Measurements from ENCODE around the gene ANK3. TPM values are rescaled to one million over a fixed set of nuclear protein-coding genes. Genes with fewer than 3 reads are reported as not detected.

Gene ANK3
- total RNA-seq, 1 experiment from 2014 or later = 7.0 TPM

DNA sequence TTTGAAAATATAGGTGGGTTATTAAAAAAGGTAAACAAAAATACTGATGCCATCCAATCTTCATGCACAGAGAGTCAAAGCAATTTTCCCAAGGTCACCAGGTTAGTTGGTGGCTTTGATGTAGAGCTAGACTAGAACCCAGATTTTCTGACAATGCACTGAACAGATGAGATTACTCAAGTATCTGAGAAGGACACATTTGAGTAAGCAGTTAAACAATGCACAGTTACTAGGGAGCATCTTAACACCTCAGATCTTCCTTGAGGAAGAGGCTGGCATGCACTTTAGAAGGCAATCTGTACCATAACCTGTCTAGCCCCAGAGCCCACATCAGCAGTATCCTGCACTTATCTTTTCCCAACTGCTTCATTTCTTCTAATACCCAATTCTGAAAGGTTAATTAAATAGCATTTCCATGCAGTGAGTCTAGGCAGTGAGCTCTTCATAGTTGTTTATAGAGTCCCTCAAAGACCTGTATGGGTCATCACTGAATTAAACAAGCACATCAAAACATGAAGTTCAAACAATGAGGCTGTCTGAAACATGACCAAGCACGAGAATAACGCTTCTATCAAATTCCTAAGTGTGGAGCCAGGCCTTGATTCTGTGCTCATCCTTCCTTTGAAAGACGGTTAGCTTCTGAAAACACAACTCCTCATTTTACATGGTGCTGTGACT lies 38.2 kb upstream of the ANK3 start:
- no peak overlapping the region for H3K27ac ChIP-seq (ENCODE audit: low read length)
- no peaks in the 10 kb centered on the region for H3K4me1 ChIP-seq (ENCODE audit: low read length)
- H4K20me1 ChIP-seq (ENCODE audit: insufficient read depth, low read depth, low read length) = no peaks in the 10 kb centered on the region
- no peak overlapping the region for H3K4me3 ChIP-seq (ENCODE audit: low read length)
- no peaks in the 10 kb centered on the region for H3K9me3 ChIP-seq (ENCODE audit: low read length)
- no peak overlapping the region for H3K9ac ChIP-seq (ENCODE audit: low read length)
- H3K9me2 ChIP-seq (replicated peaks; ENCODE audit: insufficient read depth, low read length) = no peaks in the 10 kb centered on the region
- no peaks in the 10 kb centered on the region for H3K27me3 ChIP-seq (ENCODE audit: low read length)
- H3K36me3 ChIP-seq (ENCODE audit: insufficient read depth, low read length) = no peaks in the 10 kb centered on the region
- no peak for DNase-seq
- H2AFZ ChIP-seq (ENCODE audit: low read length) = no peak overlapping the region
- no peak overlapping the region for H3K4me2 ChIP-seq (ENCODE audit: low read depth, low read length, poor library complexity, severe bottlenecking)
- no peaks in the 10 kb centered on the region for H3K79me2 ChIP-seq (ENCODE audit: low read length)

- no peaks in the 10 kb centered on the region for H3K4me1 ChIP-seq (ENCODE audit: low read length)
- no peak overlapping the region for H3K4me3 ChIP-seq (ENCODE audit: low read length)
- no peak for DNase-seq
- H3K9ac ChIP-seq (ENCODE audit: low read length) = no peak overlapping the region
- H3K79me2 ChIP-seq (ENCODE audit: low read length) = no peaks in the 10 kb centered on the region
- no peak overlapping the region for H2AFZ ChIP-seq (ENCODE audit: low read length)
- H3K36me3 ChIP-seq (ENCODE audit: insufficient read depth, low read length) = no peaks in the 10 kb centered on the region
- no peaks in the 10 kb centered on the region for H3K27me3 ChIP-seq (ENCODE audit: low read length)
- no peak overlapping the region for H3K4me2 ChIP-seq (ENCODE audit: low read depth, low read length, poor library complexity, severe bottlenecking)
- H3K9me2 ChIP-seq (replicated peaks; ENCODE audit: insufficient read depth, low read length) = no peaks in the 10 kb centered on the region
- no peak overlapping the region for H3K27ac ChIP-seq (ENCODE audit: low read length)
- H4K20me1 ChIP-seq (ENCODE audit: insufficient read depth, low read depth, low read length) = no peaks in the 10 kb centered on the region
- H3K9me3 ChIP-seq (ENCODE audit: low read length) = no peaks in the 10 kb centered on the region
These were observed 37.5 kb upstream of the ANK3 start for GRCh38 chr10:60427148-60427547.

DNA sequence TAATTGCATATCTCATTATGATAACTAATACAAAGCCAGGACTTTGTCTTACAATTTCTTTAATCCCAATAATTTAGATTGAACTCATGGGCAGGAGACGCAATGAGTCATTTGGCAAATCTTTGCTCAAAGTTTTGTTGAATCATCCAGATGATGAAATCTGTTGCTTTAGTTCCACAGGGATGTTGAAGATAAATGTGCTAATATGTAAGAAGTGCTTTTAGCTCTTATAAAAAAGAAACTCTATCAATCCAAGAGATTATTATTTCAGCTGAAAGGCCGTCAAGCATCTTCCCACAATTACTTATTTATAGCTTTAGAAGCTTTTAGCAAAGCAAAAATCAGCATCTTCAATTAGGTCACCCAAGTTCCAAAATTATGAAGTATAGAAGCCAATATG lies 36.8 kb upstream of the ANK3 start:
- H3K27me3 ChIP-seq (ENCODE audit: low read length) = no peaks in the 10 kb centered on the region
- H4K20me1 ChIP-seq (ENCODE audit: insufficient read depth, low read depth, low read length) = no peaks in the 10 kb centered on the region
- no peak overlapping the region for H3K27ac ChIP-seq (ENCODE audit: low read length)
- H3K4me3 ChIP-seq (ENCODE audit: low read length) = no peak overlapping the region
- H2AFZ ChIP-seq (ENCODE audit: low read length) = no peak overlapping the region
- DNase-seq = no peak
- H3K9me3 ChIP-seq (ENCODE audit: low read length) = no peaks in the 10 kb centered on the region
- no peaks in the 10 kb centered on the region for H3K36me3 ChIP-seq (ENCODE audit: insufficient read depth, low read length)
- H3K9me2 ChIP-seq (replicated peaks; ENCODE audit: insufficient read depth, low read length) = no peaks in the 10 kb centered on the region
- no peaks in the 10 kb centered on the region for H3K4me1 ChIP-seq (ENCODE audit: low read length)
- H3K79me2 ChIP-seq (ENCODE audit: low read length) = no peaks in the 10 kb centered on the region
- H3K4me2 ChIP-seq (ENCODE audit: low read depth, low read length, poor library complexity, severe bottlenecking) = no peak overlapping the region
- H3K9ac ChIP-seq (ENCODE audit: low read length) = no peak overlapping the region

DNA sequence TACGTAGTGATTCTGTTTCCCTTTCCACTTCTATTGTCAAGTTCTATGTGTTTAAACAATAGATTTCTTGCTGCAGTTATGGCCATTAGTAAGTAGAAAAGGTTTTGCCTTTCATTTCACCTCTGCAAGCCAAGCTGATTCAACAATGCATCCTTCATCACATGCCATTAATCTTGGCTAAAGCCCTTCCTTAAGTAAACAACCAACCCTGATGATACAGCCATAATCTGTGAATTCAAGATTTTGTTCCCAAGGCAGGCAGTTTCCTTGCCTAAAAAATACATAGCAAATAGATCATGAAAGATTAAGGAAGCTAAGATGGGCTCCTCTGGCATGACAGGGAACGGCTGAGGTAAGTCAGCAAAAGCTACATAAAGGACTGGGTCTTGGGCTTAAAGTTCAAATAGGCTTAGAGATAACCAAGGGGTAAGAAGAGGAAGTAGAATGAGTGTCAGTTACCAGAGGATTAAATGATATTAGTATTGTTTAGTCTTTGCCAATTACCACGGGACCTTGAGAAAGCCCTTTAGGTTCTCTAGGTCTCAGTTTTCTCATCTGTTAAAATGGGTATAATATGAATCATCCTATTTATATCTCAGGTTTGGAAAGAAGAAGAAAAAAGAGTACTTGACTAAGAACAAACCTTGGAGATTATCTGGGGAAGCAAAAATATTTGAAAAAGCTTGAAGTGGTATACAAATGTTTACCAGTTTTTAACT lies 35.9 kb upstream of the ANK3 start:
- DNase-seq = no peak
- Histone ChIP-seq H2AFZ (ENCODE audit: low read length) (no peak overlapping the region), H3K4me2 (ENCODE audit: low read depth, low read length, poor library complexity, severe bottlenecking) (no peak overlapping the region)

GRCh38 chr10:60424971-60425370 lies 35.3 kb upstream of the ANK3 start:
- Histone ChIP-seq H3K9ac (ENCODE audit: low read length) (no peak overlapping the region), H3K4me2 (ENCODE audit: low read depth, low read length, poor library complexity, severe bottlenecking) (no peak overlapping the region), H3K9me2 (replicated peaks; ENCODE audit: insufficient read depth, low read length) (no peaks in the 10 kb centered on the region), H3K36me3 (ENCODE audit: insufficient read depth, low read length) (no peaks in the 10 kb centered on the region), H3K9me3 (ENCODE audit: low read length) (no peaks in the 10 kb centered on the region), H2AFZ (ENCODE audit: low read length) (no peak overlapping the region), H3K27ac (ENCODE audit: low read length) (no peak overlapping the region), H4K20me1 (ENCODE audit: insufficient read depth, low read depth, low read length) (no peaks in the 10 kb centered on the region), H3K27me3 (ENCODE audit: low read length) (no peaks in the 10 kb centered on the region), H3K79me2 (ENCODE audit: low read length) (no peaks in the 10 kb centered on the region), H3K4me3 (ENCODE audit: low read length) (no peak overlapping the region), H3K4me1 (ENCODE audit: low read length) (no peaks in the 10 kb centered on the region)
- no peak for DNase-seq

More for the DNA sequence above, 35.9 kb upstream of the ANK3 start:
- no peaks in the 10 kb centered on the region for H3K9me3 ChIP-seq (ENCODE audit: low read length)
- no peak overlapping the region for H3K27ac ChIP-seq (ENCODE audit: low read length)
- H3K79me2 ChIP-seq (ENCODE audit: low read length) = no peaks in the 10 kb centered on the region
- no peaks in the 10 kb centered on the region for H3K36me3 ChIP-seq (ENCODE audit: insufficient read depth, low read length)
- H3K9ac ChIP-seq (ENCODE audit: low read length) = no peak overlapping the region
- H3K27me3 ChIP-seq (ENCODE audit: low read length) = no peaks in the 10 kb centered on the region
- H3K4me1 ChIP-seq (ENCODE audit: low read length) = no peaks in the 10 kb centered on the region
- H4K20me1 ChIP-seq (ENCODE audit: insufficient read depth, low read depth, low read length) = no peaks in the 10 kb centered on the region
- no peaks in the 10 kb centered on the region for H3K9me2 ChIP-seq (replicated peaks; ENCODE audit: insufficient read depth, low read length)
- no peak overlapping the region for H3K4me3 ChIP-seq (ENCODE audit: low read length)

DNA sequence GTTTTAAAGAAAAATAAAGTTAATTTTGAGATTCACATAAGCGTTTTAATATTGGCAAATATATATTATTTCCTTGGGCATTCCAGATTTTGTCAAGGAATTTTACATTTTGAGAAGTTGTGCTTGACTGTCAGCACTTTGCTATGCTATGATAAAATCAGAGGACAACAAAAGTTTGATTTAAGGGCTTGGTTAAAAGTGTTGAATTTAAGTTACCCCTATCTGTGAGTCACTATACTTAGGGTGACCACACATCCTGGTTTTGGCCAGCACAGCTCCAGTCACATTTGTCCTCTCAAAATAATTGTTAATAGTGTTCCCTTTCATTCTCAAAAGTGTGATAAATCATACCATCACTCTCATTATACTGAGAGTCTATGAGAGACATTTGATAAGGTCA lies 34.2 kb upstream of the ANK3 start:
- Histone ChIP-seq H3K4me3 (ENCODE audit: low read length) (no peak overlapping the region), H2AFZ (ENCODE audit: low read length) (no peak overlapping the region), H3K27me3 (ENCODE audit: low read length) (no peaks in the 10 kb centered on the region), H3K9ac (ENCODE audit: low read length) (no peak overlapping the region), H3K27ac (ENCODE audit: low read length) (no peak overlapping the region), H3K9me2 (replicated peaks; ENCODE audit: insufficient read depth, low read length) (no peaks in the 10 kb centered on the region), H3K4me2 (ENCODE audit: low read depth, low read length, poor library complexity, severe bottlenecking) (no peak overlapping the region), H3K36me3 (ENCODE audit: insufficient read depth, low read length) (no peaks in the 10 kb centered on the region), H4K20me1 (ENCODE audit: insufficient read depth, low read depth, low read length) (no peaks in the 10 kb centered on the region), H3K4me1 (ENCODE audit: low read length) (no peaks in the 10 kb centered on the region), H3K79me2 (ENCODE audit: low read length) (no peaks in the 10 kb centered on the region), H3K9me3 (ENCODE audit: low read length) (no peaks in the 10 kb centered on the region)
- no peak for DNase-seq

DNA sequence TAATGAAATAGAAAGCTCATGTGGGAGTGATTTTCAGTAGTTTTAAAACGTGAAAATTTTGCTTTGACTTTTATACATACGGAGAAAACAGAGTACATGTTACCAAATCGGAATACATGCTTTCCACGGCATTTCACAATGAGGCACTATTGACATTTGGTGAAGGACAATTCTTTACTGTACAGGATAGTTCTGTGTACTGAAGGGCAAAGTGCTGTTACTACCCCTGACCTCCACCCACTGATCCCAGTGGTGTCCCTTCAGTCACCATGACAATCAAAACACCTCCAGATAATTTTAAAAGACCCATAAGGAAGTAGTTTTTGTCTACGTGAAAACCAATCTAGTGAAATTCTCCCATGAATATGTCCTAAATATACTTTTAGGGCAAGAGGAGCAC lies 33.1 kb upstream of the ANK3 start:
- no peaks in the 10 kb centered on the region for H3K27me3 ChIP-seq (ENCODE audit: low read length)
- no peak overlapping the region for H3K9ac ChIP-seq (ENCODE audit: low read length)
- no peaks in the 10 kb centered on the region for H3K4me1 ChIP-seq (ENCODE audit: low read length)
- H3K4me3 ChIP-seq (ENCODE audit: low read length) = no peak overlapping the region
- no peak overlapping the region for H3K4me2 ChIP-seq (ENCODE audit: low read depth, low read length, poor library complexity, severe bottlenecking)
- no peak overlapping the region for H3K27ac ChIP-seq (ENCODE audit: low read length)
- H3K79me2 ChIP-seq (ENCODE audit: low read length) = no peaks in the 10 kb centered on the region
- H3K9me3 ChIP-seq (ENCODE audit: low read length) = no peaks in the 10 kb centered on the region
- H2AFZ ChIP-seq (ENCODE audit: low read length) = no peak overlapping the region
- no peaks in the 10 kb centered on the region for H3K9me2 ChIP-seq (replicated peaks; ENCODE audit: insufficient read depth, low read length)
- no peak for DNase-seq
- H4K20me1 ChIP-seq (ENCODE audit: insufficient read depth, low read depth, low read length) = no peaks in the 10 kb centered on the region
- no peaks in the 10 kb centered on the region for H3K36me3 ChIP-seq (ENCODE audit: insufficient read depth, low read length)

DNA sequence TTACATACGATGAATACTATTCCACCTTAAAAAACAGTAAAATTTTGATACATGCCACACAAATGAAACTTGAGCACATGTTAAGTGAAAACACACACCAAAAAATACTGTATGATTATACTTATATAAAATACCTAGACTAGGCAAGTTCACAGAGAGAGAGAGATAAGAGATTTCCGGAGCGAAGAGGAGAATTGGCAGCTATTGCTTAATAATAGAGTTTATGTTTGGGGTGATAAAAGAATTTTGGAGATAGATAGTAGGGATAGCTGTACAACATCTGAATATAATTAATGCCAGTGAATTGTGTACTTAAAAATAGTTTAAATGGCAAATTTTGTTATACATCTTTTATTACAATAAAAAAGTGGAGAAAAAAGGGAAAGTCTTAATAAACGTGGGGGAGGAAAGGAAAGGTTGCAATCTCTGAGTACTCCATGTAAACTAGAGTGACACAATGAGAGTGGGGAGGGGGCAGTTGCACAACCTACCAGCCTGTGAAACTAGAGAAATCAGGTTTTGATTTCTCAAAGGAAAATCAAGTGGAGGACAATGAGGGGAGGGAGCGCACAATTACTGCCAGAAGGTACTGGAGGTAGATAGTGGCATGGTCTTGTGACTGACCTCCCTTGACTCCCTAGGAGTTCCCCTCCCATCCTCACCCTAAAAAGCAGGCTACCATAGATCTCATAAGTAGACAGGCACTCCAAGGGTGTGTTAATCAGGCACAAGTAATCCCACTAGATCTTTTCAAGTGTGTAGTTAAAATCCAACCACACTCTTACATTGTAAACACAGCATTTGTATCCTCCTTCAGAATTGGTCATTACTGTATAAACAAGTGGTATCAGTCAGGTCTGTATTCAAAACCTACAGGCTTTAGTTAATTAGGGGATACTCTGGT lies 31.6 kb upstream of the ANK3 start:
- H3K4me2 ChIP-seq (ENCODE audit: low read depth, low read length, poor library complexity, severe bottlenecking) = no peak overlapping the region
- no peaks in the 10 kb centered on the region for H3K4me1 ChIP-seq (ENCODE audit: low read length)
- no peak overlapping the region for H3K9ac ChIP-seq (ENCODE audit: low read length)

More for the DNA sequence above, 31.6 kb upstream of the ANK3 start:
- Histone ChIP-seq H3K27me3 (ENCODE audit: low read length) (no peaks in the 10 kb centered on the region), H4K20me1 (ENCODE audit: insufficient read depth, low read depth, low read length) (no peaks in the 10 kb centered on the region), H2AFZ (ENCODE audit: low read length) (no peak overlapping the region), H3K79me2 (ENCODE audit: low read length) (no peaks in the 10 kb centered on the region), H3K9me2 (replicated peaks; ENCODE audit: insufficient read depth, low read length) (no peaks in the 10 kb centered on the region), H3K27ac (ENCODE audit: low read length) (no peak overlapping the region), H3K4me3 (ENCODE audit: low read length) (no peak overlapping the region), H3K36me3 (ENCODE audit: insufficient read depth, low read length) (no peaks in the 10 kb centered on the region), H3K9me3 (ENCODE audit: low read length) (no peaks in the 10 kb centered on the region)
- DNase-seq = no peak

Measured in Karpas-422 (cell line).